ENCODE data around the gene CACNA1E.

The CACNA1E gene

DNA sequence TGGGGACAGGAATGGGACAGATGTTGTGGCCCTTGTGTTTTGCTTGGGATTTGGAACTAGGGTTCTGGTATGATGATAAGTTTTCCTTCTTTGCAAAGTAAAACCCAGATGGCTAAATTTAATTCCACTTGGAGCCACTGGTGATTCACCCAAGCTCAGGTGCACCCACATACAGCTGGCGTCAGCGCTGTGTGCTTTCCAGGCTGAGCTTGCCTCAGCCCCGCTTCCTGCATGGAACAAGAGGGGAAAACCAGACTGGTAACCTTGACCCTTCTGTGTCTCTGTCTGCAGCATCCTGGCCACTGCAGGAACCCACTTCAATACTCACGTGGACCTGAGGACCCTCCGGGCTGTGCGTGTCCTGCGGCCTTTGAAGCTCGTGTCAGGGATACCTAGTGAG is 94.2 kb downstream of the CACNA1E start:
- DNase-seq: peak in 2 of 51 donors; percentile 33 to 34

DNA sequence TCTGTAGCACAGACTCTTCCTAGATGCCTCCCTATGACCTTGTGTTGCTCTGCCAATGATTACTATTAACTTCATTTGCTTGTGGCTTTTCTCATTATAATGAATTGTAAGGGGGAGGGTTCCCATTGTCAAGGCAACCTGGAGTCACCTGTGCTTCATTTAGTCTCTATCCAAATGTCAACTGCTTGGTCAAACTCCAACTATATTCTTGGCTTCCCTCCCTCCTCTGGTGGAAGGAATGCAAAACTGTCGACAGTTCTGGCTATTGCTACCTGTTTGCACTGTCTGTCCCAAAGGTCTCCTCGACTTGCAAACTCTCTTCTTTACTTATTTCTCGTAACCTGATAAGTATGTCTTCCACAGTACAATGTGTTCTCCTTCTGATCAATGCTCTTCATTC is 100.3 kb downstream of the CACNA1E start:
- DNase-seq: no peak

DNA sequence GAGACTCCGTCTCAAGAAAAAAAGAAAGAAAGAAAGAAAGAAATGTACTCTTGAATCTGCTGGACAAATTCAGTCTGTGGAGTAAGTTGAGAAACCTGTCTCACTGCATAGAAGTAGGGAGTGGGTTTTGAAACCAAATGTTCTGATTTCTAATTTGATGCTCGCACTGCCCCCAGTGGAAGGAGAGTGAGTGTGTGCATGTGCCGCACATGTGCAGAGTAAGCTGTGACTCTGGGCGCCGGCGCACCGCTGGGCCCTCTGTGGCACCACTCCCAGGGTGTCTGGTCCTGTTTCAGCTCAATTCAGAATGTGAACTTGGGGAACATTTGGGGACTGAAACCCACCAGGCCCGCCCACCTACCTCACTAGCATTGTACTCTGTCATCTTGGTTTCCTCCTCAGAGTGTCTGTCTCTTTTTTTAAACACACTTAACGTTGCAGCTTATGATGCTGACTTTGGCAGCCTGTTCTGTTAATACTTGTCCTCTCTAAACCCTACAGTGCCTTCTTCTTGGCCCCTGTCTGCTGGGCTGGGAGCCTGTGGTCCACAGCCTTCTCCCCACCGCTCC is 104.6 kb downstream of the CACNA1E start:
- peak in 1 of 51 donors; percentile 17 for DNase-seq

DNA sequence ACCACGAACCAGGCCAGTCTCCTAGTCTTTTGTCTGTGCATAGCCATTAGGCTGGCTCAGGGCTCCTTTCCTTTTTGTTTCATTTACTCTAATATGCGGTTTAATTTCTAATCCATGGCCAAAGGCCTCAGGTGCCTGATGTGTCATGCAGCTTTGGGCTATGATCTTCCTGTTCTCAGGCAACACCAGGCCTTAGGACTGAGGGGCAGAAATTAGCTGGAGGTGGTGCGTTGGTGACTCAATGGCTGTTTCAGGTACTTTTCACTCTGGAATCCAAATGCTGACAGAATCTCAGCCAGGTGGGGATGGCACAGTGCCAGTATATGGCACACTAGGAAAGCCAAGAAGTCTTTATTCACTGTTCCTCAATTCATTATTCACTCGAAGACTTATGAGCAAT is 105.3 kb downstream of the CACNA1E start:
- no peak for DNase-seq

DNA sequence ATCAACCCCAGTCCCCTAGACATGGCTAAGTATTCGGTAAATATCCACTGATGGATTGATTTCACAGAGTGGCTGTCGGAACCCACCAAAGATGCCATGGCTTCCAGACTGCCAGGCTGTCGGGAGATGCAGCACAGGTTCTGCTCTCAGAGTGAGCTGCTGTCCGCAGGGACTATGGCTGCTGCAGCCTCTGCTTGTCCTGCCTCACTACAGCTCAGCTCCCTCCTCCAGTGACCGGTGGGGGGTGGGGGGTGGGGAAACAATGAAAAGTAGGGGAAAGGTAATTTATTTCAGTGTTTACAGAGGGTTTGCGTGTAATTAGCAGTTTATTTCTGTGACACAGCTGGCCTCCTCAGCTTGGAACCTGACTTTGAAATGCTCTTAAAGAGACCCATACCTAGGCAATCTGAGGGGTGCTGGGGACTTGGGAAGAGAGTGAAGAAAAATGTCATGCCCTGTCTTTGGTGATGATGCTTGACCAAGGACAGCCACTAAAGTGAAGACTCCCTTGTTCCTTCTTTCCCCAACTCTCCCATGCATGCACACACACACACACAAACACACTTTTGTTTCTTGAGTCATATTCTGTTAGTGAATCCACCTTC is 109.0 kb downstream of the CACNA1E start:
- DNase-seq: no peak

DNA sequence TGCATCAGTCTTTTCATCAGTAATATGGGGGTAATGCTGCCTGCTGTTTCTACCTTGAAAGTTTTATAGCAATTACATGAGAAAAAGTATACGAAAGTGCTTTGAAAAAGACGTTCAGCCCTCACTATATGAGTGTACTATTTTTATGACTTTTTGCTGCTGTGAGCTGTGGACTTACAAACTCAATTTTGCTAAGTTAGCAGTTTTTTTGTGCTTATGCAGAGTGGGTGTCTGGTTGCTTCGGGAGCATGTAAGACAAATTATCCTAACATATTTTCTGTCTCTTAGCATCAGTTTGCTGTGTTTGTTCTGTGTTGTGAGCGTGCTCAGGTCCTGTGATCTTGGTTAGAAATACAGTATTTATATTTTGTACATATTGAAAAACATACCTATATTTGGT is 109.7 kb downstream of the CACNA1E start:
- no peak for DNase-seq

DNA sequence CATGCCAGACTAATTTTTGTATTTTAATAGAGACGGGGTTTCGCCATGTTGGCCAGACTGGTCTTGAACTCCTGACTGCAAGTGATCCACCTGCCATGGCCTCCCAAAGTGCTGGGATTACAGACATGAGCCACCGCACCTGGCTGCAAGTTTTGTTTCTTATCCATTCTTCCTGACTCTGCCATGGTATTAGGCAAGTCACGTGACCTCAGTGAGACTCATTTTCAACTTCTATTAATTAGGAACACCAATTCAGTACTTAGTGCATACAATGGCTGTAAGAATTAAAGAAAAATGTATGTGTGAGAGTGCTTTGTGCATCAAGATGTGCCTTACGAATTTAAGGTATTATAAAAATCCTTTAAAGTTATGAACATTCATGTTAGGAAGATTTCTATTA is 111.2 kb downstream of the CACNA1E start:
- no peak for DNase-seq

DNA sequence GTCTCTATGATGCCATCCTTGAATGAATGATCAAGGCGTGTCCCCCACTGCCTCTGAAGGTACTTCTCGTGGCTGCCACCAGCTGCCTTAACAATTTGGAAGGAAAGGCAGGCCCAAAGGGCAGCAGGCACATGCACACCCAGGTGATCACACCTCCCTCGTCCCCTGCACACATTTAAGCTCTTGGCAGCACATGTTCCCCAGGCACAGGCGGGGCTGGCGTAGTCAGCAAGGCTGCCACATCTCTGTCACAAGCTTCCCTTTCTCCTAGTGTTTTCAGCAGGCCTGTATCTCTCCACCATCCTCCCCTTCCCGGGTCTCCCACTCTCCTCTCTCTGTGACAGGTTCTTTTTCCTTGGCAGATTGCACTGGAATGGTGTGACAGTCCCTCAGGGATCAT is 111.9 kb downstream of the CACNA1E start:
- no peak for DNase-seq

DNA sequence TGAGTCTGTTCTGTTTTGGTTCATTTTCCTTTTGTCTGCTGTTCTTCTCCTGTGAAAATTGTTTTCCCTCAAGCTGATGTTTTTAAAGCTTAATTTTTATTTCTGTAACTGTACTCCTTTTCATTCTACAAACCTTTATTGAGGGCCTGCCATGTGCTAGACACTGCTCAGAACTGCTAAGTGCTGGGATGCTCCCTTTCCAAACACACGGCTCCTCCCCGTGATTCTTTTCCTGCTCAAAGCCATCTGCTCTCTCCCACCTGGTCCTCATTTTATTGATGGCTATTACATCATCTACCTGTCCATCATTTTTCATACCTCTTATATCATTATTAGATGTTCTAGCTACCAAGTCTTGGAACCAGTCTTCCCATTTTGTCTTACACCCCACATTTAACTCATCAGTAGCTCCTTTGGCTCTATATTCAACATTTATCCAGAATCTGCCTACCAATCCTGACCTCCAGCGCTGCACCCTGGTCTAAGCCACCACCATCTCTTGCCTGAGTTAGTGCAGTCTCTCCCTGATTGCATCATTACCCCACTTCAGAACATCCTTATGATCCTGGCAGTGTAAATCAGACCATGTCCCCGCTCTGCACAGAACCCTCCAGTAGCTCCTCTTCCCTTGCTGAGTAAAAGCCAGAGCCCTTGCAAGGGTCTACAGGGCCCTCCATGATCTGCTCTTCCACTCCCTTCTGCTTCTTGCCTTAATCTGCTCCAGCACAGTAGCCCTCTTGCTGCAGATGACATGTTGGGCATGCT is 118.1 kb downstream of the CACNA1E start:
- no peak for DNase-seq

DNA sequence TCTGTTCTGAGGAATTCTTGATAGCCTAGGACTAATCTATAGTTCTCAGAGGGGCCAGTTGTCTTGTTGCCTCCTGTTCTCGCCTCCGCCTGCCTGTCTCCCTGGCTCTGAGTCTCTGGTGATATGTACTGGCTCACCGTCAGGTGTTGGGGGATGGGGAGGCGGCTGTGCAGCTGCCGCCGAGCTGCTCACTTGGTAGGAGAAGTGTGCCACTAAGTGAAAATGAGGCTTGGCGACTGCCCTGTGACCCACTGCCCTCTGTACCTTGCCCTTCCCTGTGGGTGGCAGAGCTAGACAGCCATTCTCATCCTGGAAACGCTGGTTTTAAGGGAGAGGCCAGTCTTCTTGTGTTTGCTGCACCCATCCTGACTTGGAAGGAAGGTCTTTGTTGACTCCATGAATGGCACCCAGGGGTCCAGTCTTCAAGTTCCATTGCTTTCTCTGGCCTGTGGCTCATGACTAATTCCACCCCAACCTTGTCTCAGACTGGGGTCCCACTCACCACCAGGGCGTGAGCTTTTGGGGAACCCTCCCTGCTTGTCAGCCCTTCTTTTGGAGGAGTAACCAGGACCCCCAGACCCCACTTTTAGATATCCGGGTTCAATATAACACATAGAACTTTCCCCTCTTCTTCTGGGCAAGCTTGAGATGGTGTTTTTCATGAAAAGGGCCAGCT is 120.6 kb downstream of the CACNA1E start:
- DNase-seq: no peak

DNA sequence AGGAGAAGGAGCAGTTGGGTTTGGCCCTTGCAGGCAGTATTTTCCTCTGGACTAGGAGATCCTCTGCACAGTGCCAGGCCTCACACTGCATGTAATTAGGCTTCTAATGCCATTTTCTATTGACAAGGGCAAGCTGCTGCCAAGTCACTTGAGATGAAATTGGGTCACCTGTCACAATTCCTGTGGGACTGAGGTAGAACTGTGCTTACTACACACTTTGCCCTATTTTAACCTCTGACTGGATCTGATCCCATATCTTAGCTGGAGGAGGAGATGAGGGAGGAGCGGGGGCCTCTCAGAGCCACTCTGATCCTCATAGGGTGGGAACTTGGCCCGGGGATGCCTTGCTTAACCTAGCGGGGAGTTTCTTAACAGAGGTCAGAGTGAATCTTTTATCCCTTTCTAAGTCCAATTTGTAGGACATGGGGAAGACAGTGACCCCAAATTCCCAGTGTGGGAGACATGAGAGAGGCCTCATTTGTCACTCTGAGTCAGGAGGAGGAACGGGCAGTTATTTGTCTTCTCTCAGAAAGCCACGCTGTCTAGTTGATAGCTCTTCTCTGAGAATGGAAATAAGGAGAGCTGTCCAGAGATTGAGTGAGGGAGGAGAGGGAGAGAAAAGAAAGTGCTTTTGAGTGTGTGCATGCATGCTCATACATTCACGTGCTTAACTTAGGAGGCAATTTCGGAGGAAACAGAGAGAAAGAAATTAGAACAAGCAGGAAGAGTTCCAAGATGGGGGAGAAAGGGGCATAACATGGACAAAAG is 121.3 kb downstream of the CACNA1E start:
- DNase-seq: peak in 4 of 51 donors; percentile 2 to 44 (median 8)

DNA sequence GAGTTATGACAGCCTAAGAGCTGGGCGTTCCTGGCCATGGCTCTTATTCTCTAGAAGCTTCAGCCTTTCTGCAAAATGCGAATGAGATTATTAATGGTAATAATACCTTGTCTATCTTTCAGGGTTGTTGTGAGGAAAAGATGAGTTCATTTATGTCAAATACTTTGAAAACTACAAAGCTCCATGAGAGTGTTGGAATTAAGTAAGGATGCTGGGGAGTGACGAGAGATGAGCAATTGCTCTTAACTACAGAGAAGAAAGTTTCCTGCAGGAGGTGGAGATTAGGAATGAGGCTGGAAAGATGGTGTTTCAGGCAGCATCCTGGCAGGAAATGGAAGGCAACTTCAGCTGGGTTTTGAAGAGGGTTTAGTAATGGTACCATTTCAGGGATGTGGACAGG is 124.2 kb downstream of the CACNA1E start:
- no peak for DNase-seq

DNA sequence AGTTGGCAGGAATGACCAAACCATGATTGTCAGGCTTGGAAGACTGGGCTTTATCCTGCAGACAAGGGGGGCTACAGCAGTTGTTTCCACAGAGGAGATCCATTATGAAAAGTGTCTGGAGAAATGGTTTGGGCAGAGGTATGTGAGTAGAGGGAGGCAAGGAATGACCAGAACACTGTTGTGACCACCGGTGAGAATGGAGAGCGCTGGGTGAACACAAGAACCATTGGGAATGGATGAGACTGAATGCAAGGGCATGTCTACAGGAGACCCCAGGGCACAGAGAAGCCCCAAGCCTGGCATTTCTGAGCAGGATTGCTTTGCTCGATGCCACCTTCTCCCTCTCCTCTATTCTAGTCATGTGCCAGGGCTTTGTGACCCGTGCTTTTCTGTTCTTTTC is 125.1 kb downstream of the CACNA1E start:
- DNase-seq: no peak

DNA sequence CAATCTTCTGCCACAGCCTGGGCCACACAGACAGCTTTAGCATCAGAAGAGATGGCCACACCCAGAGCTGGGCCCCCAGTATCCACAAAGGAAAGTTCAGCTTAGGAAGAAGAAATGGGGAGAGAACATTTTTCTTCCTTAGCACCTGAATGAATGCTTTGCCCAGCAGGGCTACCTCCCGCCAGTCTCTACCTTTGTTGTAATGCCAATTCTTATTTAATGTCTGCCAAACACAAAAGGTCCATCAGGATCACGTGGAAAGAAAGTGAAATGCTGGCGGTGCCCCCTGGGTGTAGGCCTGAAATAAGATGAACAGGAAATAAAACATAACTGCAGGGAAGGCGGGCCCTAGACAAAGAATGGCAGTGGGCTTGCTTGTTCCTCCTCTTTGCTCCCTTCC is 125.6 kb downstream of the CACNA1E start:
- DNase-seq: no peak

DNA sequence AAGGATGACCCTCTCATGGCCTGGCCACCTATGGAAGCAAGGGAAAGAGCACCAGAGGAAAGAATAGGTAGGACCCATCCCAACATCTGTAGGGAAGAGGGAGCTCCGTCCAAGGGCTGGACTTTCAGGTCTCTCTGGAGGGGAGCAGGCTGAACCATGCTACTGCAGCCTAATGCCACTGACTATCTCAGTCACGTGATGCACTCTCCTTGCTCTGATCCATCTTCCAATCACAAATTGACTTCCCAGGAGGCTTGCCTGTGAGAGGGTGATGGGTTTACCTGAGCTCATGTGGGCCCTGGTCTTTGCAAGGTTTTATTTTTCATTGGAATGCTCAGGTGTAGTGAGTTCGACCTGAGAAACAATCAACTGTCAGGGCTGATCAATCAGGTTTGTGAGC is 128.8 kb downstream of the CACNA1E start:
- DNase-seq: no peak

DNA sequence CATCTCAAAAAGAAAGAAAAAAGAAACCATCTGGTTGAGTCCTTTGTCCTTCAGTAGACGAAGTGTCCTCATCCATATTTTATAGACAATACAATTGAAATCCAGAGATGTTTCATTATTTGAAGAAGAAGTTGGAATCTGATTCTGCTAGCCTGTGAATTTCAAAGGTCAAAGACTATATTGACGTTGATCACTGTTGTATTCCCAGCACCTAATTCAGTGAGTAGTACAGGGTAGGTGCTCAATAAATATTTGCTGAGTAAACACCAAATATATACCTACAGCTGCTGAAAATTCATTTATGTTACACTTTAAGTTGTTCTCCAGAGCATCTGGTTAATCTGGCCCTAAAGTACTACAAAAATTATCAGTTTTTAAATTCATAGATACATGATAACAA is 135.2 kb downstream of the CACNA1E start:
- no peak for DNase-seq

DNA sequence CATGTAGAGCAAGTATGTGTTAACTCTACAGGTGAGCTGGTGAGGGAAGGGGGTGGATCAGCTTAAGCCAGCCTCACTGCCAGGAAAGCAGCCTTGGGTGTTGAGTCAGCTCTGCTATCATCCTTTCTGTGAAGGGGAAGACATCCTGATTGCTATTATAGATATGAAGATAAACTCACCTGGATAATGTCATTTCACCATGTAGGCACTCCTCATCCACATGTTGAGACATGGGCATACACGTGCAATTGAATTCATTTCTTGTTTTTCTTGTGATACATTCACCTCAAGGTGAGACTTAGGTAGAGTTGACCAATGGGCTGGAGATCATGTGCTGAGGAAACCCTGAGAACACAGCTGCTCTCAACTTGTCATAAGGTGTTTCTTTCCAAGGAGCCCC is 136.9 kb downstream of the CACNA1E start:
- no peak for DNase-seq

DNA sequence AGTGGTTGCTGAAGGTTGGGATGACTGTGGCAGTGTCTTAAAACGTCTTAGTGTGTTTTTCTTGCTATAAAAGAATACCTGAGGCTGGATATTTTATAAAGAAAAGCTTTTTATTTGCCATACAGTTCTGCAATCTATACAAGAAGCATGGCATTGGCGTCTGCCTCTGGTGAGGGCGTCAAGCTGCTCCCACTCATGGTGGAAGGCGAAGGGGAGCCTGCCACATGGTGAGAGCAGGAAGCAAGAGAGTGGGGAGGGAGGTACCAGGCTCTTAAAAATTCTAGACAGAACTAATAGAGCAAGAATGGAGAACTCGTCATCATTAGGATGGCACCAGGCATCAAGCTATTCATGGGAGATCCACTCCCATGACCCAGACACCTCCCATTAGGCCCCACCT is 140.5 kb downstream of the CACNA1E start:
- no peak for DNase-seq

DNA sequence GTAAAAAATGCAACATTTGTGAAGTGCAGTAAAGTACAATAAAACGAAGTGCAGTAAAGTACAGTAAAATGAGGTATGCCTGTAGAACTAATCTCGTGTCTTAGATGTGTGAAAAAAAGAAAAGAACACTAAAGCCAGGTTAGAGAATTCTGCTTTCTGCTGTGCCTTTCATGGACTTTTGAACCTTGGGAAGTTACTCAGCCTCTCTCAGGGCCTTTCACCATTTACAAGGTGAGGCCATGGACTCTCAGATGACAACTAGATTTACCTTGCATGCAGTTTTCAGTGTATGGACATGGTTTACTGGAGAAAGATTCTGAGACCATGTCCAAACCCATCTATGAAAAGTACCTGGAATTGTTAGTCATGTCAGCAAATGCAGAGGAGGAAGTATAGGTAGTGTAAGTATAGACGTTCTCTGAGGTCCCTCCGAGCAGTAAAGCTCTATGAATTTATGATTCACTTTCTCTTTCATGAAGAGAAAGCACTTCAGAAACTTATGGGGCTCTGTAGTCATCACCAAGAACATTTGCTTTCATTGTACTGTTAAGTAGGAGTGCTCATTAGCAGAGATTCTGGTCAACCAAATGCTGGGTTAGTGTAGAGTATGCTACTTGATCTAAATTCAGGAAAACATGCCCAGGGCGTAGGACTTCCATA is 143.1 kb downstream of the CACNA1E start:
- no peak for DNase-seq

DNA sequence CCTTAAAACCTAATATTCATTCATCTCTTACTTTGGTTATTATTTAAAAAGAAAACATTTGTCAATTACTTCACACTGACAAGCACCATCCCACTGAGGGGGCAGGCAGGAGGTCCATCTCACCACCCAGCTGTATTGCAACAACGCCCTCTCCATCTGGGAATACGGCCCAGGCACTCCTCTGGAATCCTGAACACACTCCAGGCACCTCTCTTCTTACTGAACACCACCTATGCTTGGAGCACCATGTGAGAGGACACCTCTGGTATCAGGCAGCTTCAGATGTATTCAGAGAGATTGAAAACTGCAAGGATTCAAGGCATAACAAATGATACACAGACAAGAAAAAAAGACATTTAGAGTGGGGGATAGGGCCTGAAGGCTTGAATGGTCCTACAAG is 147.1 kb downstream of the CACNA1E start:
- no peak for DNase-seq

DNA sequence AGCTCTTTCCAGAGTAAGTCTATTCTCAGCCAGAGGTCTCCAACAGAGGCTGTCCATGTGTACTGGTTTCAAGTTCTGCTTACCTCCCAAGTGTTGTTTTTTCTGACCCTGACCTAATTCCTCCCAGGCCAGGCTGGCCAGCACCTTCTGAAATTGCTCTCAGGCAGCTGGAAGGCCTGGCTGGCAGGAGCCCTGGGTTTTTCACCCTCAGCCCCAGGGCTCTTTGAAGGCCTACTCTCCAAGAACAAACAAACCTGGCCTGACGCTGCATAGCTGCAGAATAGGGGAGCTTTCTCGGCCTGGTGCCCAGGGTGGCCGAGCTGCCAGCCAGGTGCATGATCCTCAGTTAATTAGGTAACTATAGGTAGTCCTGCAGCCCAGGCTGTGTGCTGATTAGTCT is 147.5 kb downstream of the CACNA1E start:
- no peak for DNase-seq
